NB4 (cell line): ENCODE measurements around the gene LRP1B.

Experiments used
- DNase-seq: peaks from one replicate; pipeline ENCODE4 v3.0.0; 2010; ENCODE audit warnings: low read depth
- H3K4me3 ChIP-seq: one replicate; pipeline ENCODE4 v1.5.1; 2011; ENCODE audit warnings: mild to moderate bottlenecking, low read depth, low read length, moderate library complexity
- MYC ChIP-seq: IDR thresholded peaks from 2 replicates; pipeline ENCODE4 v1.6.1; 2011; ENCODE audit warnings: low read depth, low read length
- POLR2A ChIP-seq: IDR thresholded peaks from 2 replicates; pipeline ENCODE4 v1.6.1; 2011; ENCODE audit warnings: mild to moderate bottlenecking; ENCODE audit not compliant: insufficient read length; ENCODE audit errors: extremely low read depth
- TF ChIP-seq, protein P1 (sequence below): IDR thresholded peaks from 2 replicates; pipeline ENCODE4 v1.6.1; 2011; ENCODE audit warnings: low read depth, low read length
- TF ChIP-seq, protein P2 (sequence below): IDR thresholded peaks from one replicate; pipeline ENCODE4 v1.5.1; 2012; ENCODE audit warnings: low read depth, low read length

Gene LRP1B

DNA sequence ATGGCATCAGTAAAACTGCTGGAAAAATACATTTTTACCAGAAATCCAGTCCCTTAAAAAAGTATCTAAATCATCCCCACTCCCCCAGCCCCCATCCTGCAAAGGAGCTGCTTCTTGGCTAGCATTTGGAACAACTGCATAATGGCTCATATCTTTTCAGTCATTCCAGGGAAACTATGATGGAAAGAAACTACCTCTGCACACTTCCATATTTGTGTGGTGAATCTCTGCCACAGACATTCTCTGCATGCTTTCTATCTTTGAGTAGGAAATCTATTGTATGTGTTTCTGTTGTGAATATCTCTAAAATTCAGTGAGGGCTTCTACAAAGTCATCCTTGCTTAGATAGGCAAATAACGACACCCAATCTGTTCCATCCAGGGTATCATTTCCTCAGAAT, 632.3 kb downstream of the LRP1B start:
- DNase-seq, result no peak
- no peak overlapping the region for H3K4me3 ChIP-seq
- TF ChIP-seq, protein P1, sequence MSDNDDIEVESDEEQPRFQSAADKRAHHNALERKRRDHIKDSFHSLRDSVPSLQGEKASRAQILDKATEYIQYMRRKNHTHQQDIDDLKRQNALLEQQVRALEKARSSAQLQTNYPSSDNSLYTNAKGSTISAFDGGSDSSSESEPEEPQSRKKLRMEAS, result no peak
- TF ChIP-seq POLR2A, result no peak
- no peak for TF ChIP-seq MYC
- TF ChIP-seq, protein P2, sequence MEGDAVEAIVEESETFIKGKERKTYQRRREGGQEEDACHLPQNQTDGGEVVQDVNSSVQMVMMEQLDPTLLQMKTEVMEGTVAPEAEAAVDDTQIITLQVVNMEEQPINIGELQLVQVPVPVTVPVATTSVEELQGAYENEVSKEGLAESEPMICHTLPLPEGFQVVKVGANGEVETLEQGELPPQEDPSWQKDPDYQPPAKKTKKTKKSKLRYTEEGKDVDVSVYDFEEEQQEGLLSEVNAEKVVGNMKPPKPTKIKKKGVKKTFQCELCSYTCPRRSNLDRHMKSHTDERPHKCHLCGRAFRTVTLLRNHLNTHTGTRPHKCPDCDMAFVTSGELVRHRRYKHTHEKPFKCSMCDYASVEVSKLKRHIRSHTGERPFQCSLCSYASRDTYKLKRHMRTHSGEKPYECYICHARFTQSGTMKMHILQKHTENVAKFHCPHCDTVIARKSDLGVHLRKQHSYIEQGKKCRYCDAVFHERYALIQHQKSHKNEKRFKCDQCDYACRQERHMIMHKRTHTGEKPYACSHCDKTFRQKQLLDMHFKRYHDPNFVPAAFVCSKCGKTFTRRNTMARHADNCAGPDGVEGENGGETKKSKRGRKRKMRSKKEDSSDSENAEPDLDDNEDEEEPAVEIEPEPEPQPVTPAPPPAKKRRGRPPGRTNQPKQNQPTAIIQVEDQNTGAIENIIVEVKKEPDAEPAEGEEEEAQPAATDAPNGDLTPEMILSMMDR, result no peak

DNA sequence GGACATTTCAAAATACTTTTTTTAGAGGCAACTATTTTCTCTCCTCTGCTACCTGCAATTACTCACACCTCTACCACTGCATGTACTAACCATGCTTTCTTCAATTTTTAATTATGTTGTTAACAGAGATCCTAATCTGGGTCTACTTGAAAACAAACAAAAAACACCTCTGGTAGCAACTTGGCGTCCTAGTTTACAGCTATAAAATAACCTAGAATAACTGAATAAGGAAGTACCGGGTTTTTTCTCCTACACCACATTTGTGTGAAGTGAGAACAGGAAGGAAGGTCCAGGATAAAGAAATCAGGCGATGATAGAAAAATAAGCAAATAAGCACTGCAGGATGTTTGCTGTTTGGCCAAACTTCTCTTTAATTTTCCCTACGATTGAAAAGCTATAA, 633.5 kb downstream of the LRP1B start:
- DNase-seq, result peak; percentile 59
- TF ChIP-seq, protein P1, result no peak
- TF ChIP-seq POLR2A (no peak), MYC (no peak)
- TF ChIP-seq, protein P2, result no peak
- no peak overlapping the region for H3K4me3 ChIP-seq

DNA sequence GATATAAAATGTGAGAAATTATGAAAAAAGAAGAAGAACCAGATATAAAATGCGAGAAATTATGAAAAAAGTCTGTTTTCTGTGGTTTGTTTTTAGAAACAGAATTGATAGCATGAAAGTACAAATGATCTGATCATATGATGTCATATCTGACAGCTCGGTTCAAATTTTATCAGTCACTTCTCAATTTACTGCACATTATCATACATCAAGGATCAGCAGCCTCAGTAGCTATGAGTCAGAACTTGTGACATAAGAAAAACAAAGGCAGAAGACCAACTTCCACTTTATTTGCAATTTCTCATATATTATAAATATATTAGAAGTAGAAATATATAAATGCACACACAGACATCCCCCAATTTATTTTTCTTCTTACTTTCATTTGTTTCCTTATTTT, 634.0 kb downstream of the LRP1B start:
- no peak overlapping the region for H3K4me3 ChIP-seq
- TF ChIP-seq MYC (no peak), POLR2A (no peak)
- TF ChIP-seq, protein P2, result no peak
- TF ChIP-seq, protein P1, result no peak
- peak; percentile 63 for DNase-seq

DNA sequence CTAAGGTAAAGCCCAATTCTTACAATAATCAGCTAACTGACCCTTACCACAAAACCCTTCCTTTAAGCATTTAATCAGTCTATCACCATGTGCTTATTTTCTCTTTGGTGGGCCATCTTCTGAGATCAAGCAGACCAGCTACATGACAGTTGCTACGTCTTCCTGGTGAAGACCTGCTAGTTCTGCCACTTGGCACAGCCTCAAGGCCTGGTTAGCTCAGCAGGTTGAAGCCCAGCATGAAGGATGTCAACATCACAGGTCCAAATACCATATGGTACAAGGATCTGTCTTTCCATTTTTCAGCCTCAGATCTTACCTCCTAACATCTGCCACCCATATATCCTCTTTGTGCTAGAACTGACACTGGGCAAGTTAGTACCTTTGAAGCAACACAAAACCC, 636.9 kb downstream of the LRP1B start:
- H3K4me3 ChIP-seq, result no peak overlapping the region
- no peak for DNase-seq
- TF ChIP-seq MYC, result no peak
- no peak for TF ChIP-seq POLR2A
- TF ChIP-seq, protein P1, result no peak
- TF ChIP-seq, protein P2, result no peak

DNA sequence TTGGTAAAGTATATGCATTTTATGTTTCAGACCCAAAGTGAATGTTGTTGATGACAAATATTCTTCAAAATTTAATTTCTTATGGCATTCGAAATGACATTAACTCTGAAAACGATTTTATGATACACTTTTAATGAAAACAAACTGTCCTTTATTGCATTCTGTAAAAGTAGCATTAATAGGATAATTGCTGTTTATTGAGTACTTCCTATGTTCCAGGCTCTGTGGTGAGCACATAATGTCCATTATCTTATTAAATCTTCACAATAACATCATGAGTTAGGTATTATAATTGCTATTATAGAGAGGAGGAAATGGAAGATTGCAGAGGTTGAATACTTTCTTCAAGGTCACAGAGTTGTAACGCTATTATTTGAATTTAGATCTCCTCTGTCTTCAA, 638.0 kb downstream of the LRP1B start:
- TF ChIP-seq, protein P2, result no peak
- TF ChIP-seq POLR2A, result no peak
- no peak for TF ChIP-seq MYC
- TF ChIP-seq, protein P1, result no peak
- no peak for DNase-seq
- H3K4me3 ChIP-seq, result no peak overlapping the region

DNA sequence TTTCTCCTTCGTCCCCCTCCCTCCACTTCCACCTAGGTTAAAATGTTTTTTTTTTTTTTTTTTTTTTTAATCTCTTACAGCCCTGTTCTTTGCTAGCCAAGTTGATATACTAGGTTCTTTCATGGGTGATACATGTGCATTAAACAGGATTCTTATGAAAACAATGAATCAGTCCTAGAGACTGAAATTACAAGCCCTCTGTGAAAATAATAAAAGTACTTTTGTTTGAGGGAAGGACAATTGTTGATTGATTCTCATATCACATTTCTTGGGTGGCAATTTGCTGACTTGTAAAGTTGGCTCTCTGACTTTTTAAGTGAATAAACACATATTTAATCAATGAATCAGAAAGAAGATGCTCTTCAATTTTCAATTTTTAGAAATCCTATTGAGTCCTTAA, 639.9 kb downstream of the LRP1B start:
- TF ChIP-seq, protein P1, result no peak
- TF ChIP-seq MYC (no peak), POLR2A (no peak)
- TF ChIP-seq, protein P2, result no peak
- no peak for DNase-seq
- no peak overlapping the region for H3K4me3 ChIP-seq
